GM13976 (cell line): ENCODE measurements around the gene DGKE.

Source experiments
- DNase-seq: peaks from one replicate; pipeline ENCODE4 v3.0.0; 2012; ENCODE audit warnings: low spot score
- in situ Hi-C: fragments of 300-500 bp; cut with MboI; formaldehyde crosslinking; loops from one replicate; pipeline ENCODE4 v1.12.0; 2022; ENCODE audit warnings: low sequenced_read_pairs, mixed read lengths, inconsistent platforms; ENCODE audit not compliant: unreplicated experiment
- TF ChIP-seq, protein P1 (sequence below): IDR thresholded peaks from 2 replicates; pipeline ENCODE4 v1.5.1; 2012; ENCODE audit warnings: borderline replicate concordance, mild to moderate bottlenecking; ENCODE audit not compliant: insufficient read depth; ENCODE audit errors: extremely low read depth, missing control alignments, control extremely low read depth

DGKE gene

DNA sequence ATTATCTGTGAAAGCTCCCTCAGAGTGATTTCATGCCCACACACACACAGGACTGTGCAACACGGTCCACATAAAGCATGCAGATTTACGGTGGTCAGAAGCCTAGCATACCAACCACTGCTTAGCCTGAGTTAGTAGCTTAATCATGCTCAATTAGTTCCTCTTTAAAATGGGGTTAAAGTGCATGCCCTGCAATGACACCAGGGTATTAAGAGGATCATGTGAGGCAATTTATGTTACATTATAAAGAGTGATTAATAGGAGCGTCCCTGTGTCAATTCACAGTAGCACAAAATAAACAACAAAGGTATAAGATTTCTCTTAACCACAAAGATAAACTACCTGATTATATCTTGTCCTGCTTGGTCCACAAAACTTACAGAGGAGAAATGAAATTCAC lies 40.0 kb upstream of the DGKE start:
- in situ Hi-C loops, result no loop called here
- TF ChIP-seq, protein P1, sequence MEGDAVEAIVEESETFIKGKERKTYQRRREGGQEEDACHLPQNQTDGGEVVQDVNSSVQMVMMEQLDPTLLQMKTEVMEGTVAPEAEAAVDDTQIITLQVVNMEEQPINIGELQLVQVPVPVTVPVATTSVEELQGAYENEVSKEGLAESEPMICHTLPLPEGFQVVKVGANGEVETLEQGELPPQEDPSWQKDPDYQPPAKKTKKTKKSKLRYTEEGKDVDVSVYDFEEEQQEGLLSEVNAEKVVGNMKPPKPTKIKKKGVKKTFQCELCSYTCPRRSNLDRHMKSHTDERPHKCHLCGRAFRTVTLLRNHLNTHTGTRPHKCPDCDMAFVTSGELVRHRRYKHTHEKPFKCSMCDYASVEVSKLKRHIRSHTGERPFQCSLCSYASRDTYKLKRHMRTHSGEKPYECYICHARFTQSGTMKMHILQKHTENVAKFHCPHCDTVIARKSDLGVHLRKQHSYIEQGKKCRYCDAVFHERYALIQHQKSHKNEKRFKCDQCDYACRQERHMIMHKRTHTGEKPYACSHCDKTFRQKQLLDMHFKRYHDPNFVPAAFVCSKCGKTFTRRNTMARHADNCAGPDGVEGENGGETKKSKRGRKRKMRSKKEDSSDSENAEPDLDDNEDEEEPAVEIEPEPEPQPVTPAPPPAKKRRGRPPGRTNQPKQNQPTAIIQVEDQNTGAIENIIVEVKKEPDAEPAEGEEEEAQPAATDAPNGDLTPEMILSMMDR, result no peak
- DNase-seq, result no peak

DNA sequence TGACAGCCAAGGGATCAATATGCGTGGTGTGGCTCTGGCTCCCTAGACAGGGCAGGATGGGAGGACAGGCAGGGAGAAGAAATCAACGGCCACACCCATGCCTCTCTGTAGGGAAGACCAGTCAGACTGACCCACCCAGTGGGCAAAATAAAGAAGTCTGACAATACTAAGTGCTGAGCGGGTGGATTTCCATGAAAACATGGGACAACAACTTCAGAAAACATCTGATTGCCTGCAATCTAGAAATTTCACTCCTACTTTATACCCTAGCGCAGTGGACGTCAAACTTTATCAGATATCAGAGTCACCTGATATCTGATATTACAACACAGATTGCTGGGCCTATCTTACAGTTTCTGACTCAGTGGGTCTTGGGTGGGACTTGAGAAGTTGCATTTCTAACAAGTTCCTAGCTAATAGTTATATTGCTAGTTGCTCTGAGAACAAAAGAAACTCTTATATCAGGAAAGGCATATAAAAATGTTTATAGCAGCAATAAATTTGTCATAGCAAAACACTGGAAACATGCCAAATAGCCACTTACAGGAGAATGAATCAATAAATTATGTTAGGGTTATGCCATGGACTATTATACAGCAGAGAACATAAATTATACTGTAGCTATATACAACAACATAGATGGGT lies 38.6 kb upstream of the DGKE start:
- TF ChIP-seq, protein P1, result no peak
- DNase-seq, result no peak
- in situ Hi-C loops, result no loop called here

DNA sequence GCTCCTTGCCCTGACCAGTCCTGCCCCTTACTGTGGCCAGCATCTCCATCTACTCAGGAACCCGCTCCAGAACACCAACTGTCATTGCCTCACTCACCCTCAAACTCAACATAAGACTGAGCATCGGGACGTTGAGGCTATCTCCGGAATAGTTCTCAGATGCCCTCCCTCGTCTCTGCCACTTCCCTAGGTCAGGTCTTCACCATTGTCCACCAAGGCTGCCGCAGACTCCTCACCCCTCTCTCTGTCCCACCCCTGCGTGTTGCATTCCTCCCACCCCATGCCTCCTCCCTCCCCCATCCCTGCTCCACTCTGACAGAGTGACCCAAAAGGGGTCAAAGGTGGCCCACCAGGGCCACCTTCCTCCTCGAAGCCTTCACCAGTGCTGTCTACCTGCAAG lies 37.4 kb upstream of the DGKE start:
- in situ Hi-C loops, result no loop called here
- TF ChIP-seq, protein P1, result no peak

DNA sequence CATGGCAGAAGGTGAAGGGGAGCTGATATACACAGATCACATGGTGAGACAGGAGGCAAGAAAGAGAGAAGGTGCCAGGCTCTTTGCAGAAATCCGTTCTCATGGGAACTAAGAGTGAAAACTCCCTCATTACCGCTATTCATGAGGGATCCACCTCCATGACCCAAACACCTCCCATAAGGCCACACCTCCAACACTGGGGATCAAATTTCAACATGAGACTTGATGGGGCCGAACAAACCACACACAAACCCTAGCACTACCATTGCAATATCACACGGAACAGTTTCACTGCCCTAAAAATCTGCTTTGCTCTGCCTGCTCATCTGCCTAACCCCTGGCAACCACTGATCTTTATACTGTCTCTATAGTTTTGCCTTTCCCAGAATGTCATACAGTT lies 35.0 kb upstream of the DGKE start:
- no peak for DNase-seq
- in situ Hi-C loops, result no loop called here
- TF ChIP-seq, protein P1, result no peak

More for the DNA sequence above, 37.4 kb upstream of the DGKE start:
- DNase-seq, result no peak

DNA sequence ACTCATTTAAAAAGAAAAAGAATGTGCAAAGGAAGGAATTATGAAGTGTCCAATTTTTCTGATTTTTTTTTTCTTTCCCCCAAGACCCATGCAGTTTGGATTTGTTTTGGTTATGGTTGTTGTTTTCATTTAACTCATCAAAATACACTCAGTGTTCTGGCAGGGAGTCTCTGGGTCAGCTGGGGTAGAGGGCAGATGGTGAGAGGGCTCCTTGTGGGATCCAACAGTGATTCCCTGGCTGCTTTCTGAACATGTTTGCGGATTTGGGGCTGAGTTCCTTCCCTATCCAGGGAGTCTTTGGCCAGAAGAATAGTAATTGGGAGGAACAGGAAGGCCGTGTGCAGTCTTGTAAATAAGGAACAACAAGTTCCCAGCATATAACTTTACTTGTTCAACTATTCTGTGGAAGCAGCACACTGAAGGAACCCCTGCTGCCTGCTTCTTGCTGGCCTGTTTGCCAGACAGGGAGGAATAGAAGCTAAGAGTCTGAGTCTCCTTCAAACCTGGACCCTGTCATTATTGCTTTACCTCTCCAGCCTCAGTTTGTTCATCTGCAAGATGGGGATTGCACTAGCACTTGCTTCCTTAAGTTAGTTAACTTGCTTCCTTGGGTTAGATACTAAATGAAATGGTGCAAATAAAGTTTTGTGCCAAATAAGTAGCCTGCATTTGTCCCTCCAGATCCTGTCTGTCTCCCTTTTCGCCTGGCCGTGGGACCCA lies 32.3 kb upstream of the DGKE start:
- TF ChIP-seq, protein P1, result no peak
- DNase-seq, result no peak
- in situ Hi-C loops, result no loop called here

DNA sequence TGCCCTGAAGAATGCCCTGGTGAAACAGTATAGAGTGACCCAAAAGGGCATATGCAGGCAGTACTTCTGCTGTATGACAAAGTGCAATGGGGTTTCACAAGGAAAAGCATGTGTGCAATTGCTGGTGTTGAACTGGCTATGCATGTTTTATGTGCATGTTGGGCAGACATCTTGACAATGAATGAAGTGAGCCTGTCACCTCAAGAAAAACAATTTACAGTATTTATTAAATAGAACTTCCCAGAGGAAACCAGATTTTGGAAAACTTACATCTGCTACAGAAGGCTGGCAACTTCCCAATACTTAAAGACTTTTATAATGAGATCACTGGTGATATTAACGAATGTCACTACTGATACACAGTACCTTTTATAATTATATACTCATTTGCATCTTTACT lies 30.9 kb upstream of the DGKE start:
- TF ChIP-seq, protein P1, result no peak
- DNase-seq, result no peak
- in situ Hi-C loops, result no loop called here
